SK-N-SH (cell line): ENCODE data around the gene DSE. TPM values are rescaled to one million over a fixed set of nuclear protein-coding genes. Genes with fewer than 3 reads are reported as not detected.

Experiments used
- CTCF ChIA-PET: fragments of 300-600, 350-600 bp; formaldehyde crosslinking; extraction: SDS; loops from one replicate; lab custom pipeline; 2021; lab: Yijun Ruan, JAX
- POLR2A ChIA-PET: fragments of 350-600 bp; sonication (Branson Sonifier 250); formaldehyde crosslinking; extraction: SDS; loops from one replicate; lab custom pipeline; 2020; ENCODE audit warnings: antibody characterized with exemption, inconsistent platforms; lab: Yijun Ruan, JAX
- DNase-seq: peaks from one replicate; pipeline ENCODE4 v3.0.0; 2012
- H2AFZ ChIP-seq: fragments of 200-600 bp; sonication (generic); 2 replicates; pipeline ENCODE4 v1.8.1; 2016; ENCODE audit warnings: antibody characterized with exemption, mild to moderate bottlenecking, low read depth
- H3F3A ChIP-seq: fragments of 200-600 bp; sonication (generic); replicated peaks from 2 replicates; pipeline ENCODE3; 2016; ENCODE audit warnings: antibody characterized with exemption, mild to moderate bottlenecking; ENCODE audit not compliant: insufficient read depth
- H3K27ac ChIP-seq, 2 experiments: fragments of 200-500 bp in 1 of 2; fragments of 200-600 bp in 1 of 2; sonication (Bioruptor generic) in 1 of 2; sonication (generic), shearing (Covaris generic) in 1 of 2; 2 replicates each; pipeline versions ENCODE4 v1.5.1 to v1.6.1; 2014 to 2016; ENCODE audit warnings: low read depth in 2 of 2, inconsistent platforms in 1 of 2, low read length in 1 of 2, mild to moderate bottlenecking in 1 of 2, mixed read lengths in 1 of 2
- H3K27me3 ChIP-seq: fragments of 200-600 bp; sonication (generic), shearing (Covaris generic); 2 replicates; pipeline ENCODE4 v1.6.1; 2016; ENCODE audit warnings: mixed run types; ENCODE audit not compliant: insufficient read depth
- H3K36me3 ChIP-seq, 2 experiments: fragments of 200-500 bp in 1 of 2; fragments of 200-600 bp in 1 of 2; sonication (Bioruptor generic) in 1 of 2; sonication (generic) in 1 of 2; replicated peaks in 1 of 2; 2 replicates each; pipeline versions ENCODE3 to v1.5.1; 2014 to 2016; ENCODE audit warnings: low read length in 1 of 2, mild to moderate bottlenecking in 1 of 2; ENCODE audit not compliant: insufficient read depth in 2 of 2, control insufficient read depth in 1 of 2
- H3K4me1 ChIP-seq, 2 experiments: fragments of 200-500 bp in 1 of 2; fragments of 200-600 bp in 1 of 2; sonication (Bioruptor generic) in 1 of 2; sonication (generic), shearing (Covaris generic) in 1 of 2; 2 replicates each; pipeline versions ENCODE4 v1.5.1 to v1.6.1; 2014 to 2016; ENCODE audit warnings: low read depth in 1 of 2, low read length in 1 of 2, mixed run types in 1 of 2; ENCODE audit not compliant: insufficient read depth in 2 of 2, control insufficient read depth in 1 of 2
- H3K4me2 ChIP-seq: fragments of 200-600 bp; sonication (generic), shearing (Covaris generic); 2 replicates; pipeline ENCODE4 v1.6.1; 2017; ENCODE audit warnings: mixed run types
- H3K4me3 ChIP-seq, 2 experiments: fragments of 200-500 bp in 1 of 2; fragments of 200-600 bp in 1 of 2; sonication (Bioruptor generic) in 1 of 2; sonication (generic), shearing (Covaris generic) in 1 of 2; 2 replicates each; pipeline versions ENCODE4 v1.5.1 to v1.8.1; 2014 to 2016; ENCODE audit warnings: low read depth in 2 of 2, inconsistent platforms in 1 of 2, low read length in 1 of 2, mild to moderate bottlenecking in 1 of 2, mixed read lengths in 1 of 2, moderate library complexity in 1 of 2
- H3K79me2 ChIP-seq: fragments of 200-600 bp; sonication (generic); 2 replicates; pipeline ENCODE4 v1.8.1; 2017; ENCODE audit warnings: mild to moderate bottlenecking; ENCODE audit not compliant: insufficient read depth
- H3K9ac ChIP-seq: fragments of 200-600 bp; sonication (generic); 2 replicates; pipeline ENCODE4 v1.6.1; 2017; ENCODE audit warnings: mixed run types
- H3K9me2 ChIP-seq: fragments of 200-600 bp; sonication (generic); 2 replicates; pipeline ENCODE4 v1.6.1; 2017; ENCODE audit warnings: mixed run types
- H3K9me3 ChIP-seq: fragments of 200-600 bp; sonication (generic); 2 replicates; pipeline ENCODE4 v1.6.1; 2017; ENCODE audit warnings: mixed run types, mild to moderate bottlenecking, moderate library complexity
- H4K20me1 ChIP-seq: fragments of 200-600 bp; sonication (generic); 2 replicates; pipeline ENCODE4 v1.6.1; 2017; ENCODE audit warnings: mild to moderate bottlenecking, mixed run types; ENCODE audit not compliant: insufficient read depth
- CHD2 ChIP-seq: fragments of 150-350 bp; IDR thresholded peaks from 2 replicates; pipeline ENCODE4 v1.6.1; 2018; ENCODE audit warnings: low read length; ENCODE audit not compliant: partially characterized antibody
- FOSL2 ChIP-seq: IDR thresholded peaks from 2 replicates; pipeline ENCODE4 v1.4.0; 2012; ENCODE audit warnings: low read depth, mild to moderate bottlenecking, moderate library complexity, borderline replicate concordance
- RAD21 ChIP-seq: IDR thresholded peaks from 2 replicates; pipeline ENCODE4 v1.6.1; 2012; ENCODE audit warnings: mild to moderate bottlenecking, low read length
- SMC3 ChIP-seq: IDR thresholded peaks from 2 replicates; pipeline ENCODE4 v1.6.1; 2012; ENCODE audit warnings: low read depth, low read length, improper control_type of control experiment
- TCF12 ChIP-seq: IDR thresholded peaks from 2 replicates; pipeline ENCODE4 v1.4.0; 2012
- TEAD4 ChIP-seq: IDR thresholded peaks from 2 replicates; pipeline ENCODE4 v1.4.0; 2012; ENCODE audit warnings: mild to moderate bottlenecking, borderline replicate concordance; ENCODE audit not compliant: insufficient read depth
- WGBS: methylation state at CpG from one replicate; pipeline ENCODE4 v1.1.6; 2017; ENCODE audit warnings: low lambda C conversion rate; 5-methylcytosine and 5-hydroxymethylcytosine counted together
- polyA plus RNA-seq, 3 experiments: library from polyadenylated mRNA; depleted of rRNA; stranded (reverse); fragments of >200 nt; gene quantifications; 2 replicates each; pipeline ENCODE4 v1.2.3, GENCODE V29; 2012
- TF ChIP-seq, protein P1 (sequence below): IDR thresholded peaks from 2 replicates; pipeline ENCODE4 v1.6.1; 2012; ENCODE audit warnings: mild to moderate bottlenecking, low read depth, low read length, moderate library complexity

The DSE gene
- polyA plus RNA-seq, 1 of the 3 experiments (the other 2 are of a cell fraction): 12.7 TPM

DNA sequence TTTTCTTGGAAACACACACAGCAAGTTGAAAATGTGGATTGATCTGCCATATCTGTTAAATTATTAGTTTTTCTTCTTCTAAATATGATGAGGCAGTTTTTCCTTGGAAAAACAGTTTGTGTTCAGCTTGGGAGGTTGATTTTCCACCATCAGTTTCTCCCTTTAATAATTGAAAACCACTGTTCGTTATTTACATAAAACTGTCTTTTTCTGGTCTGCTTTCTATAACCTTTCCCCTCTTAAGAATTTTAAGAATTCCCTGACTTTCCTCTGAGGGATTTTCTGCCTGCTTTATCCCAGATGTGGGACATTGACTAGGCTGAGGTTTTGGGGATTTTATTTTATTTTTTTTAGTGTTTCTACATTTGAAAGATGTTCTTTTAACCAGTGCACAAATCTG, 27.2 kb downstream of the DSE start:
- no peak for DNase-seq
- whole genome bisulfite sequencing: 49% methylated on average over 1 of the region's 1 CpG
- Histone ChIP-seq H3K27me3 (no peaks in the 10 kb centered on the region), H3K27ac (peak overlapping the region; percentile 72 to 77; a peak in 3 of 4 replicates), H3K79me2 (peaks cover 46% of the 10 kb centered on the region; the same call in 1 of the 2 replicates), H3K9ac (peak overlapping the region; percentile 37; the same call in 1 of the 2 replicates), H3K4me2 (peak overlapping the region; percentile 61), H3K9me2 (no peaks in the 10 kb centered on the region), H2AFZ (no peak overlapping the region), H3K9me3 (no peaks in the 10 kb centered on the region), H4K20me1 (no peaks in the 10 kb centered on the region), H3F3A (peaks cover 10% of the 10 kb centered on the region), H3K4me3 (peak overlapping the region in 1 of 2 experiments; percentile 6; a peak in 1 of 4 replicates), H3K4me1 (peaks cover 3 to 21% of the 10 kb centered on the region in 2 experiments), H3K36me3 (peaks cover 6 to 12% of the 10 kb centered on the region in 2 experiments)
- ChIA-PET POLR2A (no interaction called here), CTCF (no interaction called here)
- TF ChIP-seq TCF12 (peak; percentile 34; the same call in 1 of the 2 replicates), RAD21 (no peak), SMC3 (no peak), TEAD4 (no peak)
- TF ChIP-seq, protein P1, sequence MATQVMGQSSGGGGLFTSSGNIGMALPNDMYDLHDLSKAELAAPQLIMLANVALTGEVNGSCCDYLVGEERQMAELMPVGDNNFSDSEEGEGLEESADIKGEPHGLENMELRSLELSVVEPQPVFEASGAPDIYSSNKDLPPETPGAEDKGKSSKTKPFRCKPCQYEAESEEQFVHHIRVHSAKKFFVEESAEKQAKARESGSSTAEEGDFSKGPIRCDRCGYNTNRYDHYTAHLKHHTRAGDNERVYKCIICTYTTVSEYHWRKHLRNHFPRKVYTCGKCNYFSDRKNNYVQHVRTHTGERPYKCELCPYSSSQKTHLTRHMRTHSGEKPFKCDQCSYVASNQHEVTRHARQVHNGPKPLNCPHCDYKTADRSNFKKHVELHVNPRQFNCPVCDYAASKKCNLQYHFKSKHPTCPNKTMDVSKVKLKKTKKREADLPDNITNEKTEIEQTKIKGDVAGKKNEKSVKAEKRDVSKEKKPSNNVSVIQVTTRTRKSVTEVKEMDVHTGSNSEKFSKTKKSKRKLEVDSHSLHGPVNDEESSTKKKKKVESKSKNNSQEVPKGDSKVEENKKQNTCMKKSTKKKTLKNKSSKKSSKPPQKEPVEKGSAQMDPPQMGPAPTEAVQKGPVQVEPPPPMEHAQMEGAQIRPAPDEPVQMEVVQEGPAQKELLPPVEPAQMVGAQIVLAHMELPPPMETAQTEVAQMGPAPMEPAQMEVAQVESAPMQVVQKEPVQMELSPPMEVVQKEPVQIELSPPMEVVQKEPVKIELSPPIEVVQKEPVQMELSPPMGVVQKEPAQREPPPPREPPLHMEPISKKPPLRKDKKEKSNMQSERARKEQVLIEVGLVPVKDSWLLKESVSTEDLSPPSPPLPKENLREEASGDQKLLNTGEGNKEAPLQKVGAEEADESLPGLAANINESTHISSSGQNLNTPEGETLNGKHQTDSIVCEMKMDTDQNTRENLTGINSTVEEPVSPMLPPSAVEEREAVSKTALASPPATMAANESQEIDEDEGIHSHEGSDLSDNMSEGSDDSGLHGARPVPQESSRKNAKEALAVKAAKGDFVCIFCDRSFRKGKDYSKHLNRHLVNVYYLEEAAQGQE: no peak

DNA sequence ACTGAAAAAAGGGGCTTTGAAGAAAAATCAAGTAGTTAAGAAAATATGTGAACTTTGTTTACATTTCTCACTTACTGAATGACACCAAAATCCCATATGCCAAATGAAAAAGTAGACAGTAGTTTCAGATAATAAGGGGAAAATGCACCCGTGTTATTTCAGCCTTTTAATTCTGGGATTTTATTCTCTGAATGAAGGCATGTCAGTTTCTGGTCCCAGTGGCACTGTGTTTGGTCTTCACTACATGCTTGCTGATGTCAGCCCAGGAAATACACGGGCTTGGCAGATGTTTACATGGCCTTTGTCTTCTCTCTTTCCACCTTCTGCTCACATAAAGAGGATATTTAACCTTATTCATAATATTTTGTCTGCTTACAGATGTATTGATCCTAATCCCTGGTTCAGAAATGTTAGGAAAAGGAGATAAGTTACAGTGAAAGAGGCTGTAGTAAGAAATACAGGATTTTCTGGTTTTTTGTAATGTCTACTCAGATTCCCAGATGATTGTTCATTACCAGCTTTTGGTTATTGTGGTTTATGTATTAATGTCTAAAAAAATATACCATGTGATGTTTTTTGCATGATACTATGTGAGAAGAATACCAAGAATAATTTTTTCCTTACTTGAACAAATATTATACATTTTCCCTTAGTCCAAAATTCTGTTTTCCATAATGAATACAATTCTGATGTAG, 27.7 kb downstream of the DSE start:
- POLR2A ChIA-PET: no interaction called here

More for the DNA sequence above, 27.7 kb downstream of the DSE start:
- Histone ChIP-seq H3K4me2 (peak overlapping the region; percentile 61), H3K9me2 (no peaks in the 10 kb centered on the region), H2AFZ (peak overlapping the region; percentile 27; the same call in 1 of the 2 replicates), H3K4me3 (peak overlapping the region in 1 of 2 experiments; percentile 6; a peak in 1 of 4 replicates), H3K9me3 (no peaks in the 10 kb centered on the region), H3K4me1 (peaks cover 3 to 17% of the 10 kb centered on the region in 2 experiments), H3K27ac (peak overlapping the region; percentile 72 to 77), H3F3A (peaks cover 10% of the 10 kb centered on the region), H3K27me3 (no peaks in the 10 kb centered on the region), H3K36me3 (peaks cover 6 to 12% of the 10 kb centered on the region in 2 experiments), H4K20me1 (no peaks in the 10 kb centered on the region), H3K9ac (peak overlapping the region; percentile 37; the same call in 1 of the 2 replicates), H3K79me2 (peaks cover 50% of the 10 kb centered on the region; the same call in 1 of the 2 replicates)
- CTCF ChIA-PET: no interaction called here
- TF ChIP-seq TCF12 (peak; percentile 19; the same call in 1 of the 2 replicates), FOSL2 (peak; percentile 19; the same call in 1 of the 2 replicates), CHD2 (no peak)
- no peak for DNase-seq
- 36% methylated on average over 2 of the region's 2 CpGs for WGBS
